Stimulated activated CD4-positive, alpha-beta T cell treated with anti-CD3 and anti-CD28 coated beads, TNF-alpha, amount 100 ng/mL, for 48 hours (primary cell): ENCODE data around the gene PLGLB1.
A peak's percentile ranks its signal among the peaks of the same experiment; 100 is the strongest.
"Not testable (repeated sequence)": the region's sequence is repeated elsewhere in the genome, so short reads cannot be mapped to it uniquely, and the experiment has no call there.

Source experiments
- DNase-seq, 3 donors: peaks; one replicate each; pipeline ENCODE4 v3.0.0-alpha.2; 2020; ENCODE audit warnings: low read depth in 3 of 3

PLGLB1 gene

DNA sequence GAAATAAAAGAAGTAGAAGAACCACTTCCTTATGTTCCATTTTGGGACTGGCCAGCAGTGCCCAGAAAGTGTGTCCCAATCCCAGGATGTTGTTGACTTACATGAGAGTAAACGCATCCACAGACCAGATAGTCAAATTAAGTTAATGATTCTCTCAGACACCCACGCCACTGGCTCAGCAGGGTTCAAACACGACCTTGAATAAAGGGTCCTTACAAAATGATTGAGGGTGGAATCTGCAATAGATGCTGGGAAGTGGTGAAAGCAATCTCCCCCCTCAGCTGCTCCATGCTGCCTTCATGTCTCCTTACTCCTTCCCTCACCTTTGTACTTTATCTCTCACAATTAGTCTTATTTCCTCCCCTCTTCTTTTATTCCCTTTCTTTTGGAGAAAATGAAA is at the start of gene PLGLB1:
PLGLB1 (minus strand) TSS at position 101 of the 400 bp plus-strand sequence; CDS start at position 40, 61 bp downstream.
- not testable (repeated sequence) for DNase-seq

- not testable (repeated sequence) for DNase-seq
These were observed 42.7 kb upstream of the PLGLB1 start for GRCh38 chr2:87064305-87064704.

DNA sequence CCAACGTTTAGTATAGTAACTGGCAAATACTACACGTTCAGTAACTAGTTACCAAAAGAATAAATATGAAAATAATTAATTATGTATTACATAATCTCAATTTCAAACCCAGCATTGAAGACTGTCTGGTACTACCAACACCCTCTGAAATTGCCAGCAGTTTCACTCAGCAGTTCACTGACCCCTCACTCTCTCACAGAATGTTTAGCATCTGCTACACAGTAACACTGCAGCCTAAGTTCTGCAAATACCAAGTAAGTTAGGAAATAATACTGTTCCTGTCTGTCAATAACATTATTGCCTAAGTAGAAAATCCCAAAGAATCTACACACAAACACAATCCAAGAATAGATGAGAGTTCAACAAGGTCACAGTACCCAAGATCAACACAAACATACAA is 41.8 kb upstream of the PLGLB1 start:
- DNase-seq: not testable (repeated sequence)

DNA sequence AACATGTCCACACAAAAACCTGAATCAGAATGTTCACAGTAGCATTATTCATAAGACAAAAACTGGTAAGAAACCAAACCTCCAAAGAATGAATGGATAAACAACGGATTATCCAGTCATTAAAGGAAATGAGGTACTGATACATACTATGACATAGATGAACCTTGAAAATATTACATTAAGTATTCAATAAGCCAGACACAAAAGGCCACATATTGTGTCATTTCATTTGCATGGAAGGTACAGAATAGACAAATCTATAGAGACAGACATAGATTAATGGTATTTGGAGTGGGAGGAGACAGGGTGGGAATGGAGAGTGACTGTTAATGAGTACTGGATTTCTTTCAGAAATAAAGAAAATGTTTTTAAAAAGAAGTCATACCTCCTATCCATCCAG is 39.9 kb upstream of the PLGLB1 start:
- not testable (repeated sequence) for DNase-seq

- not testable (repeated sequence) for DNase-seq
These were observed 36.0 kb upstream of the PLGLB1 start for GRCh38 chr2:87057606-87058005.

GRCh38 chr2:87056843-87057242 is 35.2 kb upstream of the PLGLB1 start:
- not testable (repeated sequence) for DNase-seq

GRCh38 chr2:87056435-87056834 is 34.8 kb upstream of the PLGLB1 start:
- not testable (repeated sequence) for DNase-seq

GRCh38 chr2:87054375-87054774 is 32.7 kb upstream of the PLGLB1 start:
- DNase-seq: not testable (repeated sequence)

- DNase-seq: peak in 1 of 3 donors; percentile 8
These were observed 19.8 kb upstream of the PLGLB1 start for GRCh38 chr2:87041321-87041978.

DNA sequence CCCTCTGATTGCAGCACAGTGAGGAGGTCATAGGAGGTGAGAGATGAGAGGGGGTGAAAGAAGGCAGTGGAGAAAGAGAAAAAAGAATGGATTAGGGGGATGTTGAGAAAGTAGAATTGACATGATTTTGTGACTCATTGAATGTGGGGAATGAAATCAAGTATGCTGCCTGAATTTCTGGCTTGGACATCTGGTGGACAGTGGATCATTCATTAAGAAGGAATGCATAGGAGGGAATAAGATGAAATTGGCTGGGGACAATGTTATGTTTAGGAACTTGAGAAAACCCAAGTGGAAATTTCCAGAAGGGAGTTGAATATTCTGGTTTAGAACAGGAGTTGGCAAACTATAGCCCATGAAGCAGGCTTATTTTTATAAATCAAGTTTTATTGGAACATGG is 7.0 kb upstream of the PLGLB1 start:
- DNase-seq: not testable (repeated sequence)

- not testable (repeated sequence) for DNase-seq
These were observed 5.2 kb upstream of the PLGLB1 start for GRCh38 chr2:87026816-87027215.

- not testable (repeated sequence) for DNase-seq
These were observed 4.3 kb upstream of the PLGLB1 start for GRCh38 chr2:87025927-87026326.

- not testable (repeated sequence) for DNase-seq
These were observed 2.5 kb upstream of the PLGLB1 start for GRCh38 chr2:87023988-87024615.

DNA sequence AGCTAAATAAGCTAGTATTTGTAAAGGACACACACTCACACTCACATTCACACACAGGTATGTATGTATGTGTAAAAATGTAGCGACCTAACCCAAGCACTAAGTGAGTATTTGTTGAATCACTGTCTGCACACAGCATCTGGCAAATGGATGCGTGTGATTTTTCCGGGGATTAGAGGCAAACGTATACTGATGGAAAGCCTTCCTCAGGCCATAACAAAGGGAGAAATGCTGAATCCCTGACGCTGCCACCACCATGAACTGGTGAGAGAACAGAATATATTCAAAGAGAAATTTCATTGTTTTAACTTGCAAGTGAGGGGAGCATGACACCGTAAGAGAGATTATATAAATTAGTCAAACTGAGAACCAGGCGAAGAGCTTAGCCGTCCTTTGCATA is 601 bp downstream of the PLGLB1 start:
- not testable (repeated sequence) for DNase-seq

- not testable (repeated sequence) for DNase-seq
These were observed 2.6 kb downstream of the PLGLB1 start for GRCh38 chr2:87019053-87019452.

DNA sequence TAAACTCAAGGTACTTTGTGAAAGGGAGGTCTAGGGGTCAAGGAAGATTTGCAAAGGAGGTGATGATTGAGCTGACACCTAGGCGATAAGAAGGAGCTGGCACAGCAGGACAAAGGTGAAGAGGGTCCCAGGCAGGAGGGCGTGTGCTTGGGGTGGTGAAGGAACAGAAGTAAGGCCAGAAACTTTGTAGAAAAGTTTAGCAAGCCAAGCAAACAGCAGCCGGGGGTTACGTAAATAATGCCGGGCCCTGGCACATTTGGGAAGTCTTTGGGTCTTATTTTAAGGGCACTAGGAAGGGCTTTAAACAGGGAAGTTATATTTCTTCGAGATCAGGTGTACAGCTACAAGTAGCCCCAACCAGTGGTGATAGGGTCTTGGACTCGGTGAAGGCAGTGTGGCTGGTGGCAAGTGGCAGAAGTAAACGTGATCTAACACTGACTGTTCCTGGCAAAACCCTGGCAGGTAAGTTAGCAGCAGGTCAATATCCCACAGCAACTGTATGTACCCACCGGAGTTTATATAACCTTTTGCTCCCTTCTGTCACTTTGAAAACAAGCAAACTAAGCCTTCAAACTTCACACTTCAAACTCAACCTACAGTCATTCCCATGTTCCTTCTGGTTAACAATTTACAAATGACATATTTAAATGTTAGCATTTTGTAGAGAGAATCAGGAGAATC is 7.0 kb downstream of the PLGLB1 start:
- DNase-seq: not testable (repeated sequence)

DNA sequence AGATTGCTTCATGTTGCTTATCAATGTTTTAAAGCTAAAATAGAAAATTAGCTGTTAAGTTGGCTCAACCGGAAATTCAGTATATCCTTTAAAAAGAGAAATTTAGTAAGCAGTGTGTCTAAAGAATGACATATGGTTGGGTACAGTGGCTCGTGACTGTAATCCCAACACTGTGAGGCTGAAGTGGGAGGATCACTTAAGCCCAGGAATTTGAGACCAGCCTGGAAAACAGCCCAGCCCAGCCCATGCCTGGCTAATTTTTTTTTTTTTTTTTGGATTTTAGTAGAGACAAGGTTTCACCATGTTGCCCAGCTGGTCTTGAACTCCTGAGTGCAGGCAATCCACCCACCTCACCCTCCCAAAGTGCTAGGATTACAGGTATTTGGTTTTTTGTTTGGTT is 17.2 kb downstream of the PLGLB1 start:
- not testable (repeated sequence) for DNase-seq
